Stimulated activated CD8-positive, alpha-beta memory T cell treated with anti-CD3 and anti-CD28 coated beads, Interleukin-7, amount 100 ng/mL, for 4 hours (primary cell): ENCODE measurements around the gene P2RX4.
"Not testable (repeated sequence)": the region's sequence is repeated elsewhere in the genome, so short reads cannot be mapped to it uniquely, and the experiment has no call there.

Experiments
- DNase-seq, 2 donors: peaks; one replicate each; pipeline ENCODE4 v3.0.0-alpha.2; 2020; ENCODE audit warnings: low read depth in 2 of 2

Gene P2RX4

DNA sequence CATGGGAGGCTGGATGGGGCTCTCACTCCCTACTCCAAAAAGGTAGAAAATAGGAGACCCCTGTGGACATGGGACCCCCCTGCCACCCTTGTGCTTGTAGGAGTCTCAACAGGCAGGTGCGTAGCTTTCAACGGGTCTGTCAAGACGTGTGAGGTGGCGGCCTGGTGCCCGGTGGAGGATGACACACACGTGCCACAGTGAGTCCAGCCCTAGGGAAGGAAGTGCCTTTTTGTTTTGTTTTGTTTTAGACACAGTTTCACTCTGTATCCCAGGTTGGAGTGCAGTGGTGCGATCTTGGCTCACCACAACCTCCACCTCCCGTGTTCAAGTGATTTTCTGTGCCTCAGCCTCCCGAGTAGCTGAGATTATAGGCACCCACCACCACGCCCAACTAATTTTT, 12.9 kb downstream of the P2RX4 start:
- no peak for DNase-seq

DNA sequence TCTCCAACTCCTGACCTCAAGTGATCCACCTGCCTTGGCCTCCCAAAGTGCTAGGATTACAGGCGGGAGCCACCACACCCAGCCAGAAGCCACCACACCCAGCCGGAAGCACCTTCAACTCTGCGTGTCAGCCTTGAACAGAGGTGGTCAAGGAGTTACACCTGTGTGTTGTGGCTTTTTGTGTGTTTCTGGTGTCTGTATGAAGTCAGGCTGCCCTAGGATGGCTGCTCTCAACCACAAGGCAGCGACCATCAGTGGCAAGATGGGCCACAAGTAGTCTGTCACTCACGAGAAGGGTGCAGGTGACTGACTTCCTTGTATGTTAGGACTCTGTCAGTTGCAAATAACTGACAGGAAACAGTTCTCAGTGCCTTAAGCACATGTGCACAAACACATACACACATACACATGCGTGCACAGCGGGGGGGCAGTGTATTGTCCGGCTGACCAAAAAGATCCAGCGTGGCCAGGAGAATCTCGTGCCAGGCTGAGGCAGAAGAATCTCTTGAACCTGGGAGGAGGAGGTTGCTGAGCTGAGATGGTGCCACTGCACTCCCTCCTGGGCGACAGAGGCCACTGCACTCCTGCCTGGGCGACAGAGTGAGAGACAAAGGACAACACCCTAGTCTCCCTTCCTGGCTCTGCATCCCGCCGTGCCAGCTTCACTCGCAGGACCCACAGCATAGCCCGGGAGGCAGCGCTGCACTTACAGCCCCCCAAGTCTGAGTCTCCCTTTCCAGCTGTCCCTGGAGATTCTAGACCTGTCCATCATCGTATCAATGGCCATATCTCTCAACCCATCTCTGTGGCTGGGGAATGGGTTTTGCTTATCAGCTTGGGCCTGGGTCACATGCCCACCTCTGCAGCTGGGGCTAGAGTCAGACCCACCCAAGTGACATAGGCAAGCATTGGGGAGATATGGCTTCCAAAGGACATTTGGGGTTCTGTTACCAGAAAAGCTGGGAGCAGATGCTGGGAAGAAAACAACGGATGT, 13.7 kb downstream of the P2RX4 start:
- no peak for DNase-seq

DNA sequence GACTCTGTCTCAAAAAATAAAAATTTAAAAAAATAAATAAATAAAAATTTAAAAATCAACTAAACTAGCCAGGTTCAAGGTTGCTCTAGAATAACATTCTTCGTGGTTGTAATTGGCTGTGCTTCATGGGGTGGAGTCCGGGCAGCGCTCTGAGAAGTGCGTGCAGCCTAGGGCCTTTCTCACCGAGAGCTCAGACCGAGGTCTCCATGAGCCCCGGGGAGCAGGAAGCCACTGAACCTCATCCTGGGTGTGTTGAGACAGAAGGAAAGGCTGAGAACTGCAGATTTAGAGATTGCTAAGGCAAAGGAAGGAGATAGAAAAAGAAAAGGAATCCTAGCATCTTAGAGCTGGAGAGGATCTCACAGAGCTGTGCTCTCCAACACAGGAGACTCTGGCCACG, 14.7 kb downstream of the P2RX4 start:
- DNase-seq: no peak

DNA sequence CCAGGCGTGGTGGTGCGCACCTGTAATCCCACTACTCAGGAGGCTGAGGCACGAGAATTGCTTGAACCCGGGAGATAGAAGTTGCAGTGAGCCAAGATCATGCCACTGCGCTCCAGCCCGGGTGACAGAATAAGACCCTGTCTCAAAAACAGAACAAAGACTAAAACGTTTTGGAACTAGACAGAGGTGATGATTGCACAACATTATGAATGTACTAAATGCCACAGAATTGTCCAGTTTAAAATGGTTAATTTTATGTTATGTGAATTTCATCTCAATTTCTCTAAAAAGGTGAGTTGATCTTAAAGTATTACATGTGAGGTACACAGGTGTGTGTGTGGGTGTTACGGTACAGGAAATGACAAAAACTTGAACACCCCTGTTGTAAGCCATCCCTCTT, 16.5 kb downstream of the P2RX4 start:
- DNase-seq: no peak

DNA sequence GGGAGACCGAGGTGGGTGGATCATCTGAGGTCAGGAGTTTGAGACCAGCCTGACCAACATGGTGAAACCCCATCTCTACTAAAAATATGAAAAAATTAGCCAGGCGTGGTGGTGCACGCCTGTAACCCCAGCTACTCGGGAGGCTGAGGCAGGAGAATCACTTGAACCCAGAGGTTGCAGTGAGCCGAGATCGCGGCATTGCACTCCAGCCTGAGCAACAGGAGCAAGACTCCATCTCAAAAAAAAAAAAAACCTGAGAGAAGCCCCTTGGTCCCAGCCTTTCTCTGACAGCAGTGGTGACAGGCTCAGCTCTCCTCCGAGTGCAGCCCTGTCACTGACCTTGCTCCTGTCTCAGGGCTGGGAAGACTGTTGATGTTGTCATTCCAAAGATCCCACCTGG, 16.9 kb downstream of the P2RX4 start:
- DNase-seq: not testable (repeated sequence)

DNA sequence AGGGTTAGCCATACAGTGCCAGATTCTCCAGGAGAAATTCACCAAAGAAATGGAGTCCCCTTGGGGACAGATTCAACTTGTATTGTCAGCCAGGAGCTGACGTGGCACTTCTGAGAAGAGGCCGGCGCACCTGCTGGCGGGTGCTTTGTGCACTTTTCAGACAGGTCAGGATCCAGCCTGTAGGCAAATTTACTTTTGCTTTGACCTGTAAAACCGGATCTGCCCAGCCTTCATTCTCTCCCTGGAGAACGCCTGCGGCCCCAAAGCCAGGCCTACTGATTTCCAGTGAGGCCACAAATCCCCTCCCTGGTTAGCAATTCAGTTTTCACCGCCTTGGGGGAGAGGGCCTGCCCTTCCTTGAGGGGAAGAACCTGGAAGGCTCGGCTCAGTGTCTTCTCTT, 17.4 kb downstream of the P2RX4 start:
- DNase-seq: no peak

DNA sequence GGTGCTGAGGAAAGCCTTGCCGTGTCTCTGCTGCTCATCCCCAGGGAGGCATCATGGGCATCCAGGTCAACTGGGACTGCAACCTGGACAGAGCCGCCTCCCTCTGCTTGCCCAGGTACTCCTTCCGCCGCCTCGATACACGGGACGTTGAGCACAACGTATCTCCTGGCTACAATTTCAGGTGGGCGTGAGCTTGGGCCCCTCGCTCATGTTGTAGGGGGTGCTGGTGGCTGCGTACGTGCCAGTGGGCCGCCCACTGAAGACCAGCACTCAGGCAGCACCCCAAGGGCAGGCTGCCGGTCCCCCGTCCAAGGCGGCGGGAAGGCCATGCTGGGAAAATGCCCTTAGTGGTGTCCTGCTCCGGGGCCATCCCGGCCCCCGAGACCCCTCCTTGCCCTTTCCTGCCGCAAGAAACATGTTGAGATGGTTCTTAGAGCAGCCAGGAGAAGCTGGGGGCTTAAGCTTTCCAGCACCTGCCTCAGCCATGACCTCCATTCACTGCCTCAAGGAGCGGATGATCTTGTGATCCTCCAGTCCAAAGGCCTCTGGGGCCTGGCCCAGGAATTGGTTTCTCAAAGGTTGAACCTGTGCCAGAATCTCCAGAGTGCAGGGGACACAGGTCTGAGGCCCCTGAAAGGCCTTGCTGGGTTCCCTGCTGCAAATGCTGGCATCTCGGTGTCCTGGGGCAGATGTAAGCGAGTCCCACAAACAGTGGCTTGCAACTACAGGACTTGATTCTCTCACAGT, 19.2 kb downstream of the P2RX4 start:
- no peak for DNase-seq

DNA sequence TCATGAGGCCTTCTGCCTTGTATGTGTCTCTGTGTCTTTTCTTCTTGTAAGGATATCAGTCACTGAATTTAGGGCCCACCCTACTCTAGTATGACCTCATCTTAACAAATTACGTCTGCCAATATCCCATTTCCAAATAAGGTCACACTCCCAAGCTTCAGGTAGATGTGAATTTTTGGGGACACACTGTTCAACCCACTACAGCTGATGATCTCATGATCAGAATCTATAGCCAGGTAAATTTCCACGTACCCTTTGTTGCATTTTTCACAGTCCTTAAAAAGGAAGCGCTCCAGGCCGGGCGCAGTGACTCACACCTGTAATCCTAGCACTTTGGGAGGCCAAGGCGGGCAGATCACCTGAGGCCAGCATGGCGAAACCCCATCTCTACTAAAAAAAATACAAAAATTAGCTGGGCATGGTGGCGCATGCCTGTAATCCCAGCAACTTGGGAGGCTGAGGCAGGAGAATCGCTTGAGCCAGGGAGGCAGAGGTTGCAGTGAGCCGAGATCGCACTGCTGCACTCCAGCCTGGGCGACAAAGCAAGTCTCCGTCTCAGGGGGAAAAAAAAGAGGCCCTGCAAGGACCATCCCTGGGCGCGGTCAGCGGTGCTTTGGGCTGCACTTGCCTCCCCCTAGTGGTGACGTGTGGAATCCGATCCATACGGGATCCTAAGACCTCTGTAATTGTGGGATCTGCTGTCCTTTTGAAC, 20.1 kb downstream of the P2RX4 start:
- peak in 1 of 2 donors; percentile 36 for DNase-seq

DNA sequence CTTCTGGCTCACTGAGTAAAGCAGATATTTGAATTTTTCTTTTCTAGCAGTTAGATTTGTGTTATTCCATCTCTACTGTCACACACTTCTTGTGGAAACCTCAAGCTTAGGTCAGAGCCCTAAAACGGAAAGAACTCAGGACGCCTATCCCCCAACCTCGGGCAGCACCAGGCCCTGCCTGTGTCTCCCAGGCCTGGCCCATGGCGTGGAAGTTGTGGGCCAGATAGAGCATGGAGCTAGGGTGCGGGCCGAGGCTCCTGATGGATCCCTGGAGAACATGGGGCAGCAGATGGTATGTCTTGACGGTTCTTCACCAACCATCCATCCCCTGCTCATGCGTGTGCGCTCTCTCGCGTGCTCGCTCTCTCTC, 20.6 kb downstream of the P2RX4 start:
- DNase-seq: no peak

DNA sequence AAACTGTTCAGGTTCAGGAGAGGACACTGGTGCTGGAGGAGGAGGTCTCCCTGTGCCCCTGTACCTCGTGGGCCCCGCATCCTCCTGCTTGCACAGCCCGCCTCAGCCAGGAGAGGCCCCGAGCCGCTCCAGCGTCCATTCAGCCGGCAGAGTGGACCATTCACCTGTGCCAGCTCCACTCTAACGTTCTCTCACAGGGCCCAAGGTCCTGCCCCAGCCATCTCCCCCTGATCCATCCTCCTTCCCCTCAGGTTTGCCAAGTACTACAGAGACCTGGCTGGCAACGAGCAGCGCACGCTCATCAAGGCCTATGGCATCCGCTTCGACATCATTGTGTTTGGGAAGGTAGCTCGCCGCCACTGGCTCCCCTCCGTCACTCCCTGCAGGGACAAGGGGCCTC, 22.2 kb downstream of the P2RX4 start:
- DNase-seq: no peak

DNA sequence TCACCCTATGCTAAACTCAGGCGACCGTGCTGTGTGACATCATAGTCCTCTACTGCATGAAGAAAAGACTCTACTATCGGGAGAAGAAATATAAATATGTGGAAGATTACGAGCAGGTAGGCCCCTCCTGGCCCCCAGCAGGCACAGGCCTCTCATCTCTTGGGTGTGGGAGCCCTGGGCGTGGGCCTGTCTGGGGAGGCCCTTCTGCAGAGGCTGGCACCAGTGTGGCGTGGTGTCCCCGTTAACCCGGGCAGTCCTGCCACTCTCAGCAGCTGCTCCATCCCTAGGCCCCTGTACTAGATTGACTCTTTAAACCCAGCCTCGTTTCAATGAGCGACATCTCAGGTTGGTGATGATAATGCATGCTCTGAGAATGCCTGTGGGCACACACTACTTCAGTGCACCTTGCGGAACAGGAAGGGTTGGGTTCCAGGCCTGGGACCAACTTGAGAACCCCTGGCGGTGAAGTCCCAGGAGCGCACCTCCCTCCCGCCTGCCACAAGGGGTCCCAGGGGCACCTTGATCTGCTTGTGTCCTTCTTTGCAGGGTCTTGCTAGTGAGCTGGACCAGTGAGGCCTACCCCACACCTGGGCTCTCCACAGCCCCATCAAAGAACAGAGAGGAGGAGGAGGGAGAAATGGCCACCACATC, 23.2 kb downstream of the P2RX4 start:
- DNase-seq: no peak

DNA sequence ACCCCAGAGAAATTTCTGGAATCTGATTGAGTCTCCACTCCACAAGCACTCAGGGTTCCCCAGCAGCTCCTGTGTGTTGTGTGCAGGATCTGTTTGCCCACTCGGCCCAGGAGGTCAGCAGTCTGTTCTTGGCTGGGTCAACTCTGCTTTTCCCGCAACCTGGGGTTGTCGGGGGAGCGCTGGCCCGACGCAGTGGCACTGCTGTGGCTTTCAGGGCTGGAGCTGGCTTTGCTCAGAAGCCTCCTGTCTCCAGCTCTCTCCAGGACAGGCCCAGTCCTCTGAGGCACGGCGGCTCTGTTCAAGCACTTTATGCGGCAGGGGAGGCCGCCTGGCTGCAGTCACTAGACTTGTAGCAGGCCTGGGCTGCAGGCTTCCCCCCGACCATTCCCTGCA, 23.7 kb downstream of the P2RX4 start:
- no peak for DNase-seq

DNA sequence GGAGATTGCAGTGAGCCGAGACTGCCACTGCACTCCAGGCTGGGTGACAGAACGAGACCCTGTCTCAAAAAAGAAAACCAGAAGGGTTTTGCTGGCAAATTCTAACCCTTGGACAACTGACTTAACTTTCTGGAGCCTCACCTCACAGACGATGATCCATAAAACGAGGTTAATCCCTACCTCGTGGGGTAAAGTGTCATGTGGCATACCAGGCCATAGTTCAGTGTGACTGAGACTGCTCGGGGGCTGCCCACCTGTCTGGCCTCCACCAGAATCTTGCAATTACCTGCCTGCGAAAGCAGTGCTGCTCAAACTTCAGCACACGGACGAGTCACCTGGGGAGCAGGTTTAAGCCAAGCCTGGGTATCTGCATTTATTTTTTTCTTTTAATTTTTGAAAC, 26.8 kb downstream of the P2RX4 start:
- no peak for DNase-seq

DNA sequence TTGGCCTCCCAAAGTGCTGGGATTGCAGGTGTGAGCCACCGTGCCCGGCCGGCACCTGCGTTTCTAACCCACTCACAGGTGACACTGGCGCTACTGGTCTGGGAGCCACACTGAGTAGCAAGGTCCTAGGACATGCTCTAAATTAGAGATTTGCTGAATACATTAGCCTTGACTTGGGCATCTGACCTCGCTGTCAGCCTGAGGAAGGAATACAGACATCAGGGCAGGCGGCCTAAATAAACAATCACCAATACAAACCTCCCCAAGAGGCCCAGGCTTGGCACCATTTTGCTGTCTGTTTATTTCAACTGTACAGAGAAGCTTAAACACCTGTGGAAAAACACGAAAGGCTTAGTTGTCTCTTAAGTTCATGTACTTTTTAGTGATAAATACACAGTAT, 27.5 kb downstream of the P2RX4 start:
- no peak for DNase-seq

DNA sequence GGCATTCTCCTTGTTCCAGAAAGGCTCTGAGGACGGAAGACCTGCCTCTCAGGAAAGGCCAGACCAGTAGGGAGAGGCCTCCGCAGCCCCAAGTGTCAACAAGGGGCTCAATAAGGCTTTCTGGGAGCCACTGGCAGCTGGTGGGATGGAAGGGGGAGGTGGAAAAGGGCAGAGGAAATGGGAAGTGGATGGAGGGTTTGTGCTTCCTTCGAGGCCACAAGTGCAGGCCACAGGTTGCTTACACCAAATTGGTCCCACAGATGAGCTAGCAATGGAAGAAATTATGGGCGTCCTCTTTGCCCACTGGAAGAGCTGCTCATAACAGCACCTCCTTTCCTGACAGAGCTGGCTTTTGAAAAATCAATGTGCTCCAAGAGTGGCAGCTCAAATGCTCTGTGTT, 28.2 kb downstream of the P2RX4 start:
- DNase-seq: no peak

DNA sequence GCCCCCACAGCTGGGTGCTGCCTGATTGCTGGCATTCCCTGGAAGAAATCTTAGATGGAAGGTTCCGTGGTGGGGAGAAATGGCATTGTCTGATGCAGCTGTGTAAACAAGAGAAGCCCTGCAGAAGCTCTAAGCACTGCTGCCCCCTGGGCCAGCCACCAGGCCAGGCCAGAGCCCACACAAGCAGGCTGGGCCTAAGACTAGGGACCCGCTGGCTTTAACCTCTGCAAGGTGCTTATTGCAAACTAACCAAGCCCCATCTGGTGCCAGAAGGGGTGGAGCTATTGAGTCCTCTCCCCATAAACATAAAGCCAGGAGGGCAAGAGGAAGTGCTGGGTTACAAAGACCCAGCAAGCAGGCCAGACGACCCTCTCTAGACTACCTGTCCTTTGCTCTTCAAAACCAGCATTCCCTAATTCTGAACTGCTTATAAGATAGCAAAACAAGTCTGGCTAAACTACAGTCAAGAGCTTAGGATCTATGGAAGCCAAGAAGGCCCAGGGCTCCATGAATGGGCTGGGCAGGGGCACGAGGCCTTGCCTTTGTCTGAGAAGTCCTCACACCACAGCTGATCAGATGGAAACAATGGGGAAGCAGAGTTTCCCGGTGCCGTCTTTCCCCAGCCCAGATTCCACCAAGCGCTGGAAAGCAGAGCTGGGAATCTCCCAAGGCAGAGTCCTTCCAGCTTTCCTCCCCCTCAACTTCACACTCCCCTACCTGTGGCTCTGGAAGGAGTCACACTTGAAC, 28.8 kb downstream of the P2RX4 start:
- DNase-seq: no peak

DNA sequence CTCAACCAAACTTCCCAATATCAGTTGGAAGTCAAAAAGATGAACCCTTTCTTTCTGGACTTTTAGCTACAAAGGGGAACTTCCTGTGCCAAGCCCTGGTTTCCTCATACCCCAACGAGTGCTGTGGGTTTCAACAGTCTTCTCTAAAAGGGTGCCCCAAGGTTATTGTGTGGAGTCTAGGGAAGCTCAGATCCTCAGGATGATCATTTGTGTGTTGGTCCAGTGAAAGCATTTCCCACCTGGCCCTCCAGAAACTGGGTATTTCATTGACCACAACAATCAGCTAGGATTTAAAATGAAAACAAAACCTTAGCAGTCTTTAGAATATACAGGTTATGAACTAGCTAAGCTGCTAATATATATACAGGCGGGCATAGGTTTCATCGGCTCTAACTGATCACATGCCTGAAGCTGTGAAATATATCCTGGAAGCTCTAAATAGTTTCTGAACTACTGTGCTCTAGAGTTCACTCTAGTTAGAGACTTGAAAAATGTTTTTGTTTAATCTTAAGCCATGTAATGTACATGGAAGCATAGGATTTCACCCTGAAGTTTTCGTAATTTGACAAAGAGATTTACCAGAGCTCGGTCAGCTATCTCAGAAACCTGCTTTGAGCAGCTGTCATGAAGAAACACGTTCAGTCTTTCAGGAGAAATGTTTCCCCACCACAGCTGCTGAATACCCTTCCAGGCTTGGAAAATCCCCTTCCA, 29.6 kb downstream of the P2RX4 start:
- no peak for DNase-seq

DNA sequence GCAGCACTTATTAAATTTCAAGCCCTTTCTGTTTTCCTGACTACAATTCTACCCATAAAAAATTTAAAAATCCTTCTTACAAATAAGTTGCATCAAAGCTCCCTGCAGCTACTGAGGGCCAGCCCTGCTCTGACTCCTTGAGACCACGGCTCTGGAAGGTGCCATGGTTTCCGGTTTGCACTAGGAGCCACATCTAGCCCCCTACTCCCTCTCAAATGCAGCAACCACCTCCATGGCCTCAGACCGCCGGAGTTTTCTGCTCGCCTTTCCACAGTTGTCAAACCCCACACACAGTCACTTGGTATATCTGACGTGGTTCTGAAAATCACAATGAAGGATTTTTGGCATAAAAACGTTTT, 30.1 kb downstream of the P2RX4 start:
- DNase-seq: no peak

DNA sequence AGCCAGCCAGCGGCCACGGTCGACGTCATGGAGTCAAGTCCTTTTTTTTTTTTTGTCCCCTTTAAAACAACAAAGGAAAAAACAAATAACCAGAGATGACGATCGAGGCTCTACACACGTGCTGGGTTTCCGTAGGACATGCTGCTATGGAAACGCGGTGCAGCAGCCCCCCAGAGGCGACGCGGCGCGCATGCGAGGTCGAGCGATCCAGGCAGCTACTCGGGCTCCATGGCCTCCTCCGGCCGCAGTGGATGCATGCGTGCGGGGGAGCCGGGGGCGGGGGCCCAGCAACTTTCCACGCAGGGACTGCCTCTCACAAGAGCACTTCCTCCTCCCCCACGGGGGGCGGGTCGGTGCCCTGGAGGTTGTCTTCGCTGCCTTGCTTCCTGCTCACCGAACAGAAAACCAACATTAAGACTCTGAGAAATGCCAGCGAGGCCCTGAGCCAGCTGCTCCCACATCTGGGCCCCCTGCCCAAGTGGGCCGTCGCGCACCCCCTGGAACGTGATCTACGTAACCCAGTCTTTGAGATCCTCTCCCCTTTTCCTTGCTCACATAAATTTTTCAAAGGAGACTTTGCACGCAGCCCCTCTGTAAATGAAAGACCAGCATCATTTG, 30.7 kb downstream of the P2RX4 start:
- peak; percentile 87 to 90 for DNase-seq
